ENCODE data around the gene ZDHHC21. TPM values are rescaled to one million over a fixed set of nuclear protein-coding genes. Genes with fewer than 3 reads are reported as not detected.

ZDHHC21 gene
- total RNA-seq, 1 experiment from 2014 or later = 9.0 TPM

DNA sequence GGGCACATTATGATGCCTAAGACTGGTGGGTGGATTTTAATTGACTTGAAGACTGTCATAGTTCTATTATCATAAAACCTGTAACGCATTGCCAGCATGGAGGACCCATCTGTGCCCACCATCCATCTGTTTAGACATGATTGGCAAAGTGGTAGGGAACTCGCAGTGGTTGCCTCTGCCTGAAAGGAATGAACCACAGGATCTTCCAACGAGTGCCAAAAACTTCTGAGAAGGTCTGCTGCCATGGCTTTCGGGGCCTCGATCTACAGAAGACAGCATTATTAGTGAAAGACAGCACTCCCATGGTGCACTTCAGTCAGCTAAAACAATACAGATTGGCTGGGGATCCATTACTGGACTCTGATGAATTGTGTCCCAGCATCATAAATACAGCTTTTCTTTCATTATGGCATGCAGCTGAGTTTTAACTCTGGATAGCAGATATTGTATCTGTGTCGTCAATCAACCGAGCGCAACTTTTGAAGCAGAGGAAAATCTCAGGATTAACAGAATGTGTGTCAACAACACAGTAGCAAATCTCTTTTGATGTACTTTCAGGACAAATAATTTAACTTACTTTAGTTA, 74.3 kb downstream of the ZDHHC21 start:
- H2BK120ac ChIP-seq (ENCODE audit: low read depth, low read length, poor library complexity, severe bottlenecking) = no peak overlapping the region
- H4K5ac ChIP-seq (ENCODE audit: insufficient read length, low read depth, low read length) = no peak overlapping the region
- H3K27ac ChIP-seq (ENCODE audit: insufficient read length, low read depth, low read length) = no peak overlapping the region
- H3K14ac ChIP-seq (ENCODE audit: insufficient read depth, low read length) = no peak overlapping the region; the same call in 1 of the 2 replicates
- DNase-seq = no peak
- TF ChIP-seq, protein P1, sequence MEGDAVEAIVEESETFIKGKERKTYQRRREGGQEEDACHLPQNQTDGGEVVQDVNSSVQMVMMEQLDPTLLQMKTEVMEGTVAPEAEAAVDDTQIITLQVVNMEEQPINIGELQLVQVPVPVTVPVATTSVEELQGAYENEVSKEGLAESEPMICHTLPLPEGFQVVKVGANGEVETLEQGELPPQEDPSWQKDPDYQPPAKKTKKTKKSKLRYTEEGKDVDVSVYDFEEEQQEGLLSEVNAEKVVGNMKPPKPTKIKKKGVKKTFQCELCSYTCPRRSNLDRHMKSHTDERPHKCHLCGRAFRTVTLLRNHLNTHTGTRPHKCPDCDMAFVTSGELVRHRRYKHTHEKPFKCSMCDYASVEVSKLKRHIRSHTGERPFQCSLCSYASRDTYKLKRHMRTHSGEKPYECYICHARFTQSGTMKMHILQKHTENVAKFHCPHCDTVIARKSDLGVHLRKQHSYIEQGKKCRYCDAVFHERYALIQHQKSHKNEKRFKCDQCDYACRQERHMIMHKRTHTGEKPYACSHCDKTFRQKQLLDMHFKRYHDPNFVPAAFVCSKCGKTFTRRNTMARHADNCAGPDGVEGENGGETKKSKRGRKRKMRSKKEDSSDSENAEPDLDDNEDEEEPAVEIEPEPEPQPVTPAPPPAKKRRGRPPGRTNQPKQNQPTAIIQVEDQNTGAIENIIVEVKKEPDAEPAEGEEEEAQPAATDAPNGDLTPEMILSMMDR (conservative IDR thresholded peaks at IDR 0.05) = no peak
- H4K20me1 ChIP-seq (ENCODE audit: control insufficient read depth, insufficient read depth, insufficient read length) = no peaks in the 10 kb centered on the region
- no CpG with 5 or more reads among the region's 8 CpGs for WGBS (ENCODE audit: extremely low coverage, insufficient read length, low lambda C conversion rate)
- Mint-ChIP-seq H3K4me1 (no peaks in the 10 kb centered on the region), H3K36me3 (ENCODE audit: insufficient read depth in 1 of 3, low read depth in 3 of 3) (no peaks in the 10 kb centered on the region), H3K9me3 (no peaks in the 10 kb centered on the region), H3K27me3 (ENCODE audit: low read depth) (no peaks in the 10 kb centered on the region), H3K4me3 (no peak overlapping the region), H3K27ac (0 out of 7 replicates have a peak overlapping the region, but pooled peaks of 1 of the 3 experiments have one; percentile 44)
- no peak overlapping the region for H3K23ac ChIP-seq (ENCODE audit: insufficient read length, low read depth, low read length)
- H4K8ac ChIP-seq (replicated peaks; ENCODE audit: insufficient read length, low read depth, low read length) = no peak overlapping the region
- H2AK5ac ChIP-seq (ENCODE audit: insufficient read length, low read length) = no peak overlapping the region
- H3K9me3 ChIP-seq (ENCODE audit: control insufficient read depth, low read depth, low read length) = no peaks in the 10 kb centered on the region
- H3K4me1 ChIP-seq (ENCODE audit: insufficient read depth, low read length) = no peaks in the 10 kb centered on the region
- no peak overlapping the region for H2BK15ac ChIP-seq (ENCODE audit: low read depth, low read length)
- no peaks in the 10 kb centered on the region for H3K23me2 ChIP-seq (ENCODE audit: insufficient read length, low read depth, low read length, poor library complexity, severe bottlenecking)
- no peak overlapping the region for H2BK12ac ChIP-seq (ENCODE audit: insufficient read length, low read depth, low read length)
- H4K91ac ChIP-seq (ENCODE audit: insufficient read length, low read depth, low read length) = no peak overlapping the region
- H3K27me3 ChIP-seq (ENCODE audit: insufficient read depth, low read length) = no peaks in the 10 kb centered on the region
- H3K4ac ChIP-seq (ENCODE audit: low read depth, low read length) = no peak overlapping the region
- no peak overlapping the region for H3K9ac ChIP-seq (ENCODE audit: extremely low read depth, insufficient read length, low read length)
- no peak overlapping the region for H3K18ac ChIP-seq (ENCODE audit: insufficient read length, low read depth, low read length)
- H2AFZ ChIP-seq (ENCODE audit: low read length) = no peak overlapping the region
- H3K4me2 ChIP-seq (ENCODE audit: insufficient read depth, insufficient read length, low read length) = no peak overlapping the region
- H3T11ph ChIP-seq (ENCODE audit: low read length) = no peak overlapping the region
- no peak overlapping the region for H2BK20ac ChIP-seq (ENCODE audit: low read depth, low read length, poor library complexity, severe bottlenecking)
- no peak overlapping the region for H3K56ac ChIP-seq (ENCODE audit: insufficient read length, low read depth, low read length)
- no peak overlapping the region for H2BK5ac ChIP-seq (ENCODE audit: insufficient read length, low read length)
- no peaks in the 10 kb centered on the region for H3K79me1 ChIP-seq (ENCODE audit: insufficient read depth, low read depth, low read length, poor library complexity, severe bottlenecking)
- H3K79me2 ChIP-seq (ENCODE audit: insufficient read depth, low read length) = no peaks in the 10 kb centered on the region
